OCI-LY1 (cell line): ENCODE results near the gene OR51I1.

Experiments used
- EZH2 ChIP-seq: fragments of 200-600 bp; sonication (generic), shearing (Covaris generic); IDR thresholded peaks from 2 replicates; pipeline ENCODE4 v1.8.0; 2017; ENCODE audit warnings: borderline replicate concordance, mixed run types, mild to moderate bottlenecking, antibody characterized with exemption, low read length, moderate library complexity, mixed read lengths
- TF ChIP-seq, protein P1 (sequence below): fragments of 200-600 bp; sonication (generic), shearing (Covaris generic); IDR thresholded peaks from 2 replicates; pipeline ENCODE4 v1.5.1; 2017; ENCODE audit warnings: mild to moderate bottlenecking, antibody characterized with exemption, low read length, moderate library complexity, mixed read lengths

DNA sequence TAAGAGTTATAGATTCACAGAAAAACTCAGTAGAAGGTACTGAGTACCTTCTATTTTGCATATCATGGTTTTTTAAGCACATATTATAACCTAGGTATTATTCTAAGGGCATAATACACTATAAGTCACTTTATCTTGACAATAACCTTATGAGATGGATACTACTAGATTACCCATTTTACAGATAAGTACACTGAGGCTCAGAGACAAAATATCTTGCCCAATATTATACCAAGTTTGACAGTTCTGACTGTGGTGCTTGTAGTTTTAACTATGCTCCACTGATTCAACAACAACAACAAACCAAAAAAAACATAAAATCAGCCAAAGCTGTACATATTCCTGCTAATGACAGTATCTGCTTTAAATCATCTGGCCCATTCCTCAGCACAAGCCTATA, 47.2 kb downstream of the OR51I1 start:
- TF ChIP-seq, protein P1, sequence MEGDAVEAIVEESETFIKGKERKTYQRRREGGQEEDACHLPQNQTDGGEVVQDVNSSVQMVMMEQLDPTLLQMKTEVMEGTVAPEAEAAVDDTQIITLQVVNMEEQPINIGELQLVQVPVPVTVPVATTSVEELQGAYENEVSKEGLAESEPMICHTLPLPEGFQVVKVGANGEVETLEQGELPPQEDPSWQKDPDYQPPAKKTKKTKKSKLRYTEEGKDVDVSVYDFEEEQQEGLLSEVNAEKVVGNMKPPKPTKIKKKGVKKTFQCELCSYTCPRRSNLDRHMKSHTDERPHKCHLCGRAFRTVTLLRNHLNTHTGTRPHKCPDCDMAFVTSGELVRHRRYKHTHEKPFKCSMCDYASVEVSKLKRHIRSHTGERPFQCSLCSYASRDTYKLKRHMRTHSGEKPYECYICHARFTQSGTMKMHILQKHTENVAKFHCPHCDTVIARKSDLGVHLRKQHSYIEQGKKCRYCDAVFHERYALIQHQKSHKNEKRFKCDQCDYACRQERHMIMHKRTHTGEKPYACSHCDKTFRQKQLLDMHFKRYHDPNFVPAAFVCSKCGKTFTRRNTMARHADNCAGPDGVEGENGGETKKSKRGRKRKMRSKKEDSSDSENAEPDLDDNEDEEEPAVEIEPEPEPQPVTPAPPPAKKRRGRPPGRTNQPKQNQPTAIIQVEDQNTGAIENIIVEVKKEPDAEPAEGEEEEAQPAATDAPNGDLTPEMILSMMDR: no peak
- TF ChIP-seq EZH2: no peak
